ENCODE measurements around the gene TXLNG. TPM values are rescaled to one million over a fixed set of nuclear protein-coding genes. Genes with fewer than 3 reads are reported as not detected.
A peak's percentile ranks its signal among the peaks of the same experiment; 100 is the strongest.
"Not testable (repeated sequence)": the region's sequence is repeated elsewhere in the genome, so short reads cannot be mapped to it uniquely, and the experiment has no call there.

TXLNG gene
- total and polyA plus RNA-seq, 2 of the 13 experiments (the other 11 are each of a cell fraction or from before 2014, with no cell fraction given) = 13.1 to 15.5 TPM

DNA sequence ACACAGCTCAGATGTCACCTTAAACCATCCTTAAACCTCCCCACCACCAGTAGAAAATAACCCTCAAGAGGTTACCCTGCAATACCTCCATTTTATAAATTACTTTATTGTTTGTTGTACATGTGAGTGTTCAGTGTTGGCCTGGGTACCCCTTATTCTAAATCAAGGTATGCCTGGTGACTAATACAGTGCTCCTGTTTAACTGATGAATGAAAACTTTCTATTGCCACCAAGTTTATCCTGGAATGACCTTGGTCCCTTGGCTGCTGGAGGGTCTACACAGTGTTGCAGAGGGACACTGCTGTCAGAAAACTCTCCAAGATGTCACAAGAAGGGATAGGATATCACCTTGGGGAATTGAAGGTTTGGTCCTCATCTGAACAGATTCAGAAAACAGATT, 7.3 kb upstream of the TXLNG start:
- Histone ChIP-seq H4K20me1 (ENCODE audit: insufficient read depth, low read length) (no peaks in the 10 kb centered on the region), H3K27ac (ENCODE audit: extremely low read length, insufficient read depth, low read length) (peak overlapping the region; percentile 43), H3K9ac (ENCODE audit: insufficient read depth, low read depth, low read length) (no peak overlapping the region), H3K27me3 (ENCODE audit: control insufficient read depth in 1 of 2, insufficient read depth in 2 of 2, low read length in 2 of 2) (no peaks in the 10 kb centered on the region), H3K9me3 (ENCODE audit: low read length) (no peaks in the 10 kb centered on the region), H3K4me3 (replicated peaks in 1 of 3; ENCODE audit: insufficient read depth in 1 of 3, low read depth in 2 of 3, low read length in 3 of 3) (no peak overlapping the region; a peak in 1 of 6 replicates), H2AFZ (ENCODE audit: low read length) (no peak overlapping the region), H3K4me1 (ENCODE audit: insufficient read depth, low read length) (peaks cover 46% of the 10 kb centered on the region), H3K36me3 (replicated peaks in 1 of 2; ENCODE audit: control insufficient read depth in 1 of 2, insufficient read depth in 2 of 2, low read length in 2 of 2) (no peaks in the 10 kb centered on the region), H3K4me2 (ENCODE audit: low read depth, low read length) (peak overlapping the region; percentile 39; the same call in 1 of the 2 replicates), H3K79me2 (ENCODE audit: insufficient read depth, low read length) (no peaks in the 10 kb centered on the region)
- no TSS peak for BruUV-seq (replicated peaks)
- ChIA-PET POLR2A (interaction anchor here (0.7 to 1.1 kb wide), 2 partner anchors 60 to 89 kb away, joined by 4 read pairs; partner anchors contain the start of gene SYAP1), CTCF (ENCODE audit: low intra/inter-chr PET ratio, low total read pairs) (no interaction called here)
- ATAC-seq = peak; percentile 58
- intact Hi-C loops (cut with micrococcal nuclease; ENCODE audit: unreplicated experiment) (no loop called here), in situ Hi-C loops (cut with HindIII; ENCODE audit: extremely low pct_ligation_motif_present, low pct_unique_long_range_greater_than_20kb) (no loop called here)
- no peak for FAIRE-seq
- DNase-seq (ENCODE audit: low spot score) = no peak
- TF ChIP-seq, protein P1, sequence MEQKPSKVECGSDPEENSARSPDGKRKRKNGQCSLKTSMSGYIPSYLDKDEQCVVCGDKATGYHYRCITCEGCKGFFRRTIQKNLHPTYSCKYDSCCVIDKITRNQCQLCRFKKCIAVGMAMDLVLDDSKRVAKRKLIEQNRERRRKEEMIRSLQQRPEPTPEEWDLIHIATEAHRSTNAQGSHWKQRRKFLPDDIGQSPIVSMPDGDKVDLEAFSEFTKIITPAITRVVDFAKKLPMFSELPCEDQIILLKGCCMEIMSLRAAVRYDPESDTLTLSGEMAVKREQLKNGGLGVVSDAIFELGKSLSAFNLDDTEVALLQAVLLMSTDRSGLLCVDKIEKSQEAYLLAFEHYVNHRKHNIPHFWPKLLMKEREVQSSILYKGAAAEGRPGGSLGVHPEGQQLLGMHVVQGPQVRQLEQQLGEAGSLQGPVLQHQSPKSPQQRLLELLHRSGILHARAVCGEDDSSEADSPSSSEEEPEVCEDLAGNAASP (CRISPR knock-in tag; IDR thresholded peaks at IDR 0.05; ENCODE audit: borderline replicate concordance) = peak; percentile 58; the same call in 1 of the 2 replicates
- no peak for TF ChIP-seq ZNF605 (CRISPR knock-in tag; IDR thresholded peaks at IDR 0.05)

DNA sequence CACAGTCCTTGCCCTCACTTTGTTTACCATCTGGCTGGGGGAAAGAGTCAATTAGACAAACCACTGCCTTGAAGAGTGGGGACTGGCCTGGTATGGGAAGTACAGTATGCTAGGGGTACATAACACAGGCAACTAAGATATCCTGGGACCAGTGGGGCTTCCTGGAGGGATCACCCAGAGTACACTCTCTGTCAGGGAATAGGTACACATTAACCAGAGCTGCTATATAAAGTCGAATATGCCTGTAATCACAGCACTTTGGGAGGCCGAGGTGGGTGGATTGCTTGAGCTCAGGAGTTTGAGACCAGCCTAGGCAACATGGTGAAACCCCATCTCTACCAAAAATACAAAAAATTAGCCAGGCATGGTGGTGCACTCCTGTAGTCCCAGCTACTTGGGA, 6.5 kb upstream of the TXLNG start:
- H3K4me1 ChIP-seq (ENCODE audit: insufficient read depth, low read length) = peaks cover 40% of the 10 kb centered on the region
- H3K36me3 ChIP-seq (replicated peaks in 1 of 2; ENCODE audit: control insufficient read depth in 1 of 2, insufficient read depth in 2 of 2, low read length in 2 of 2); H3K27me3 ChIP-seq (ENCODE audit: control insufficient read depth in 1 of 2, insufficient read depth in 2 of 2, low read length in 2 of 2); in situ Hi-C loops (cut with HindIII; ENCODE audit: extremely low pct_ligation_motif_present, low pct_unique_long_range_greater_than_20kb); FAIRE-seq; H3K79me2 ChIP-seq (ENCODE audit: insufficient read depth, low read length); H3K4me3 ChIP-seq (replicated peaks in 1 of 3; ENCODE audit: insufficient read depth in 1 of 3, low read depth in 2 of 3, low read length in 3 of 3); CTCF ChIA-PET (ENCODE audit: low intra/inter-chr PET ratio, low total read pairs); H3K27ac ChIP-seq (ENCODE audit: extremely low read length, insufficient read depth, low read length); H2AFZ ChIP-seq (ENCODE audit: low read length); H4K20me1 ChIP-seq (ENCODE audit: insufficient read depth, low read length); BruUV-seq (replicated peaks); H3K9me3 ChIP-seq (ENCODE audit: low read length); H3K9ac ChIP-seq (ENCODE audit: insufficient read depth, low read depth, low read length): not testable (repeated sequence)
- DNase-seq (ENCODE audit: low spot score) (peak; percentile 28), ATAC-seq (peak; percentile 84)
- POLR2A ChIA-PET = interaction anchor here (1.0 kb wide), 1 partner anchor 8 kb away, joined by 5 read pairs; no protein-coding TSS in a partner anchor
- no CpG with 5 or more reads among the region's 2 CpGs for WGBS (ENCODE audit: low lambda C conversion rate)
- TF ChIP-seq, protein P2, sequence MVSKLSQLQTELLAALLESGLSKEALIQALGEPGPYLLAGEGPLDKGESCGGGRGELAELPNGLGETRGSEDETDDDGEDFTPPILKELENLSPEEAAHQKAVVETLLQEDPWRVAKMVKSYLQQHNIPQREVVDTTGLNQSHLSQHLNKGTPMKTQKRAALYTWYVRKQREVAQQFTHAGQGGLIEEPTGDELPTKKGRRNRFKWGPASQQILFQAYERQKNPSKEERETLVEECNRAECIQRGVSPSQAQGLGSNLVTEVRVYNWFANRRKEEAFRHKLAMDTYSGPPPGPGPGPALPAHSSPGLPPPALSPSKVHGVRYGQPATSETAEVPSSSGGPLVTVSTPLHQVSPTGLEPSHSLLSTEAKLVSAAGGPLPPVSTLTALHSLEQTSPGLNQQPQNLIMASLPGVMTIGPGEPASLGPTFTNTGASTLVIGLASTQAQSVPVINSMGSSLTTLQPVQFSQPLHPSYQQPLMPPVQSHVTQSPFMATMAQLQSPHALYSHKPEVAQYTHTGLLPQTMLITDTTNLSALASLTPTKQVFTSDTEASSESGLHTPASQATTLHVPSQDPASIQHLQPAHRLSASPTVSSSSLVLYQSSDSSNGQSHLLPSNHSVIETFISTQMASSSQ (IDR thresholded peaks at IDR 0.05; ENCODE audit: low read depth) = peak; percentile 12; the same call in 1 of the 2 replicates
- TF ChIP-seq, protein P2 (CRISPR knock-in tag; IDR thresholded peaks at IDR 0.05; ENCODE audit: borderline replicate concordance) = not testable (repeated sequence)
- TF ChIP-seq, protein P3, sequence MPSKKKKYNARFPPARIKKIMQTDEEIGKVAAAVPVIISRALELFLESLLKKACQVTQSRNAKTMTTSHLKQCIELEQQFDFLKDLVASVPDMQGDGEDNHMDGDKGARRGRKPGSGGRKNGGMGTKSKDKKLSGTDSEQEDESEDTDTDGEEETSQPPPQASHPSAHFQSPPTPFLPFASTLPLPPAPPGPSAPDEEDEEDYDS (CRISPR knock-in tag; IDR thresholded peaks at IDR 0.05) = peak; percentile 84
- peak overlapping the region; percentile 32; the same call in 1 of the 2 replicates for H3K4me2 ChIP-seq (ENCODE audit: low read depth, low read length)
- intact Hi-C loops (cut with micrococcal nuclease; ENCODE audit: unreplicated experiment) = loop anchor here (10.0 kb wide), 1 partner anchor 65 kb away; the partner anchor contains the start of genes CTPS2 and SYAP1
